ENCODE measurements around the gene F2R.
A peak's percentile ranks its signal among the peaks of the same experiment; 100 is the strongest.
"Not testable (repeated sequence)": the region's sequence is repeated elsewhere in the genome, so short reads cannot be mapped to it uniquely, and the experiment has no call there.

Gene F2R

GRCh38 chr5:76715736-76716455 lies at the start of gene F2R:
F2R (plus strand) TSS chr5:76716126; CDS start chr5:76716308, 182 bp downstream.
- DNase-seq, result peak; percentile 14 to 18

DNA sequence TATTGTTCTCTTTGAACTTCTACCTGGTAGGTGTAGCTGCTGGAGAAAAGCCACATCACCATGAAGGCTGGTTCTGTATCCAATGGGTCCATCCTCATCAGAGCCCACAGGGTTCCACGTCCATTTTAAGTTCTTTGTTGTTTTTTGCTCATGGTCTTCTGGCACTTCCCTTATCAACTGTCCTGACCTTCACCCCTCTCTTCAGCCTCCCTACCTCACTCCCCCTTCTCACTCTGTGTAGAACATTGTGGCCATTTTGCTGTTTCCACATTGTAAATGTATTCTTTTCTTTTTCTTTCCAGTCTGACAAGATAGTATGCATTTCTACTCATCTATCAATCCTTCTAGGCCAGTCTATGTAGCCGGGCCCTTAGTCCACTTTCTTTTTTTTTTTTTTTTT lies 48.4 kb upstream of the F2R start:
- no peak for DNase-seq

GRCh38 chr5:76669245-76669644 lies 46.7 kb upstream of the F2R start:
- no peak for DNase-seq

GRCh38 chr5:76670508-76670907 lies 45.4 kb upstream of the F2R start:
- no peak for DNase-seq

DNA sequence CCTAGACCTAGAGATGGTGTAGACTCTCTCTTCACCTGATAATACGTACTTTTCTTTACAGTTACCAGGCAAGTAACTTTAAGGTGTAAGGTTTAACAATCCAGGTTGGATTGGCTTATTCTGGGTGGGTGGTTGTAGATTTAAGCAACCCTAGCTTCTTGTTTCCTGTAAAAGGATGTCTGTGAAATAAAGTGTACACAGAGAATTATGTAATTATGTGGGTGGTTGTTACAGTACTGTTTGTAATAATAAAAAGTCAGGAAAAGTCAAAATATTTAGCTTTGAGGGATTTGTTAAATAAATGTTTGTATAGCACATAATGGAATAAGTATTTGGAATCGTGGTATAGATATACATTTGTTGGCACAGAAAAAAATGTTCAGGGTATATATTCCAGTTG lies 43.7 kb upstream of the F2R start:
- DNase-seq, result peak in 1 of 2 experiments; percentile 18

DNA sequence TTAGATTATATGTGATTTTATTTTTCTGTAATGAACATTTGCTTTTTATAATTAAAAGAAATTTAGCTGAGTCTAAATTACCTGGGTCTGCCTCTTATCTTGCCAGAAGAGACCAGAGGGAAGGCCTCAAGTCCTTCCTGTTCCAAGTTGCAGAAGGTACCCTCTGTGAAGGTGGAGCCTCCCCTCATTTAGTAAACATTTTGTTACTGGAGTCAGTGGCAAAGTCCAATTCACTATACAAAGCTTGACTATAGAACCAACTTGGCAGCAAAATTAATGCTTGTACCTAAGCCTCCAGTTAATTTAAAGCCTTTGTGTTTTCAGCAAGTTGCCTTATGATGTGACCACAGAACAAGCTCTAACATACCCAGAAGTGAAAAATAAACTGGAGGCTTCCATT lies 42.8 kb upstream of the F2R start:
- DNase-seq, result no peak

DNA sequence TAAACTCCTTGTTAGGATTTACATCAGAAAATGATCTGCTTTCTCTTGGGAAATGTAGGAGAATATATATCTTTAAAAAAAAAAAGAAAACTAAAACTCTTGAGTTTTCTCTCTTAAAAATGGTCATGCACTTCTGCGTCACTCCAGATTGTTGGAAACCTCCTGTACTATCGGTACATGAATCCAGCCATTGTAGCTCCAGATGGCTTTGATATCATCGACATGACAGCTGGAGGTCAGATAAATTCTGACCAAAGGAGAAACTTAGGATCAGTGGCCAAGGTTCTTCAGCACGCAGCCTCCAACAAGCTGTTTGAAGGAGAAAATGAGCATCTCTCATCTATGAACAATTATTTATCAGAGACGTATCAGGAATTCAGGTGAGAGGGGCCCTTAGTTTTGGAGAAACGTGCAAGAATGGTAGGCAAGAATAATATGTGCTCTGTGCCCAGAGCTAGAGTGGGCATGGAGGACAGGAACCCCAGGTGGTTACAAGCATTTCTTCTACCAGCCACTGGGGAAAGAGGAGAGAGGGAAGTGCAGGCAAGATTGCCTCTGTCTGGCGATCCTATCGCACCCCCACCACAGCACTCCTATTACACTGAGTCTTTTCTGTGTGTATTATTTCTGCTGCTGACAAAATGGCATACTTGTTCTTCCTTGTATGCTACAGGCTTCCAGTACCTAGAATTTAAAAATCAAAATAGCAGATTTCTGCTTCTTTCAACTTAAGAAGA lies 41.4 kb upstream of the F2R start:
- no peak for DNase-seq

DNA sequence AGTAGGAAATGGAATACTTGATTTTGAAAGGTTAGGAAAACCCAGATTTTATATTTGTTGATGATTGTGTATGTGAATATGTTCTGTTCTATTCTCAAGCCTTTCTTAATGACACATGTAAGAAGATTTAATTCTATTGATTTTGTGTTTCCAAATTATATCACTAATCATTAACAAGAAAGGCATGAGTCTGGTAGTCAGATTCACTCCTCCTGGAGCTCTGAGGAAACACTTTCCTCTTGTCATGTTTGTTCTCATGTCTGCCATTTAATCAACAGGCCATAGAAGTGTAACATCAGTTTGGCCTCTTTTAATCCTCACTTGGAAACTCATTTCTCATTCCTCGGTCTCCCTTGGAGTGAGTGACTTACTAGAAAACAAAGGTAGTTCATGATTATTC lies 40.6 kb upstream of the F2R start:
- DNase-seq, result no peak

DNA sequence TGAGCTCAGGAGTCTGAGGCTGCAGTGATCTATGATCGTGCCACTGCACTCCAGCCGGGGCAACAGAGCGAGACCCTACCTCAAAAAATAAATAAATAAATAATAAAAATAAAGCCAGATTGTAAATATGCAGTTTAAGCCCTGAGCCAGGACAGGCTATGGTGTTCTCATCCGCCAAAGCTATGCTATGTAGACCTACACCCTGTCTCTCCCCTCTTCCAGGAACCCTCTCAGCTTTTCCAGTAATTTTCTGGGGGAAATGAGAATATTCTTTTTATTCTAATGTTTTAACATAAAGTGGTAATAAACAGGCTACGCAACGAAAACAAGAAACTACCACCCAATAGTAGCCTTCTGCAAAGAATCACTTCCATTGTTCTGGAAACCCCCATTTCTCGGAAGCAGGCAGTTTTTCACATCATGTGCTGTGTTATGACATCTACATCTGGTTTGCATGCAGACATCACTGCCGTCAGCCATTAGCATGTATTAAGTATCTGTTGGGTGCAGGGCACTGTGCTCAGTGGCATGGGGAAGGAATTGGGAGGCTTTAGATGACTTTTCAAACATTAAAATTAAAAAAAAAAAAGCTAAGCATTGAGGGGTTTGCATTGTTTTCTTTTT lies 38.0 kb upstream of the F2R start:
- no peak for DNase-seq

DNA sequence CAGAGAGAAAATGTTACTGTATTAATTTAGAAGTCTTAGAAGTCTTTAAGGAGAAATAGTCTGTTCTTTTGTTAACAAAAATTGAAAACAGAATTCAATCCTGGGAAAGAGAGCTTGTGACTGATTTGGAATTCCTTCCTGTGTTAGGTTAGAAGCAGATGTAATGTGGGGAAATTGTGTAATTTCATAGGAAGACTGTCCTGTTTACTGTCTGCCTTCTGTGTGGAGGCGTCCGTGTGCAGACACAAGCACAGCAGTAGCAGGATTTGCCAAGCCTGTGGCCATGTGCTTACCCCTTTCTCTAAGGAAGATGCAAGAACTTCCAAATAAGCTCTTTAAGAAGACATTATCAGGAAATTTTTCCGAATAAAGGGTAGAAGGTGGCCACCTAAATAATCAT lies 36.7 kb upstream of the F2R start:
- DNase-seq, result no peak

DNA sequence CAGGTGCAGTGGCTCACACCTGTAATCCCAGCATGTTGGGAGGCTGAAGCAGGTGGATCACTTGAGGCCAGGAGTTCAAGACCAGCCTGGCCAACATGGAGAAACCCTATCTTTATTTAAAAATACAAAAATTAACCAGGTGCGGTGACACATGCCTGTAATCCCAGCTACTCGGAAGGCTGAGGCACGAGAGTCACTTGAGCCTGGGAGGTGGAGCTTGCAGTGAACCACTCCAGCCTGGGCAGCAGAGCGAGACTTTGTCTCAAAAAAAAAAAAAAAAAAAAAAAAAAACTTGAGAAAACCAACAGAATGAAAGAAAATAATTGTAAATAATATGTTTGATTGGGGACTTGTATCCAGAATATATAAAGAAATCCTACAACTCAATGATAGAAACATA lies 35.1 kb upstream of the F2R start:
- not testable (repeated sequence) for DNase-seq

DNA sequence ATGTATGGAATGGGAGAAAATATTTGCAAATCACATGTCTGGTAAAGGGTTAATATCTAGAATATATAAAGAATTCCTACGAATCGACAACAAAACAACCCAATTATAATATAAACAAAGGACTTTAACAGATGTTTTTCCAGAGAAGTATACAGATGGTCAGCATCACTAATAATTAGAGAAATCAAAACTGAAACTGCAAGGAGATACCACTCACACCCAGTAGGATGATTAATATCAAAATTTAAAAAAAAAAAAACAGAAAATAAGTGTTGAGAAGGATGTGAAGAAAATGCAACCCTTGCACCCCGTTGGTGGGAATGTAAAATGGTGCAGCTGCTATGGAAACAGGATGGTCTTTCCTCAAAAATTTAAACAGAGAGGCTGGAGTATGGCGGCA lies 34.6 kb upstream of the F2R start:
- DNase-seq, result no peak

DNA sequence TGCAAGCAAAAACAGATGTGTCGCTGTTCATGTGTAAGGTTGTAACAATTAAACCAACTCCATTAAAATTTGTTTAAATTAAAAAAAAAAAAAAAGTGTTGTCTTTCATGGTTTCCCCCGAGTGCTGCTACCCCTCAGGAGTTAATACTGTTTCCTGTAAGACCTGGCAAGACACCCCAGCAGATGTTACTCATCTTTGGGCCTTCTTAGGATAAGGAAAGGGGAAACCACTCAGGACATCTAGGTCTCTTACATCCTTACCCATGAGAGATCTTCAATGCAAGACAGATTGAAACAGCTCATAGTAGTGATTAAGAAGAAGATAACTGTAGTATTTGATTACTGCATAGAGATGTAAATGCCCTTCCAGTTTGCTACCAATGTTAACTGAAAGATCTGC lies 33.5 kb upstream of the F2R start:
- DNase-seq, result no peak

- DNase-seq, result no peak
These were observed 31.9 kb upstream of the F2R start for GRCh38 chr5:76683816-76684731.

GRCh38 chr5:76684756-76685519 lies 31.0 kb upstream of the F2R start:
- no peak for DNase-seq

GRCh38 chr5:76685704-76686103 lies 30.2 kb upstream of the F2R start:
- DNase-seq, result no peak

- DNase-seq, result no peak
These were observed 27.7 kb upstream of the F2R start for GRCh38 chr5:76688212-76688611.

DNA sequence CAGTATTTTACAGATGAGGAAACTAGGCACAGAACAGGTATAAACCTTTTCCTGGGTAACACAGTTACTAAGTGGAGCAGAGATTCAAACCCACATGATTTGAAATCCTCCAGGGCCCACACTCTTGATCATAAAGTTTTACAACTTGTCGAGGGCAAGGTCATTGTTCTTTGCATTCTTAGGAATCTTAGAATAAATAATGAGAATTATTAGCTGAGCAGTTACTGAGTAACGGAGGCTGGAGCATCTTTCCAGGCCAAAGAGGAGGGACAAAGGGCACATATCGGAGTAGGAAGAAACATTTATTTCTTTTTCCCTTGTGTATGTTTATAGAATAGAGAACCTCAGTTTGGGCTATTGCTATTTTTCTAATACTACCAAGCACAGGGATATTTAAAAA lies 27.1 kb upstream of the F2R start:
- no peak for DNase-seq

DNA sequence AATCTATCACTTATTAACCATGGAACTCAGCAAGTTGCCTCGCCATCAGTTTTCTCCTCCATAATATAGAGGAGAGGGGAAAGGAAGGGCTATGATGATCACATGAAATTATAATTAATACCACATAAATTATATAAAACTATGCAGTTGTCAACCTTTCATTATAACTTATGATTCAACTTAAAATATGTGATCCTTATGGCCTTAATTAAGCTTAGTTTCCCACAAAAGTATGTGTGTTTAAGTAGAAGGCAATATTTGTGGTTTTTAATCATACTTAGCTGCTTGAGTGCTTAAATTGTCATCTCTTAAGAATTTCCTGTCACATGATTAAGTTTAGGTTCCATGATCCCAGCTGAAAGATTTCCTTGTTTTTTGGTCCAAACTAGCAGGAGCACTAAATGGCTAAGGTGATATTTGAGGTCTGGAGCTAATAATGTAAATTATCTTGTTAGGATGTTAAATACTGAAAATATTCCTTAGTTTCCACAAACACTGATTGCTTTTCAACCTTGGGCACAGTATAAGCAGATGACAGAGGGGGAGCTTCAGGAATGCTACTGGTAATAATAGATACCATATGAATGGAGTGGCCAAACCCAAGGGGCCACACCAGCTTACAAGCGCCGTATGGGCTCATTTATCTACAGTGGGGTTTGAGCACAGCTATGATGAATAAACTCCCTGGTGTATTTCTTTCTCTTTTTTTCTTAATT lies 26.4 kb upstream of the F2R start:
- DNase-seq, result no peak

- no peak for DNase-seq
These were observed 25.8 kb upstream of the F2R start for GRCh38 chr5:76690037-76690679.
